Left kidney (tissue), 8 donors: ENCODE results near the gene AXL. TPM values are rescaled to one million over a fixed set of nuclear protein-coding genes. Genes with fewer than 3 reads are reported as not detected.
"Not testable (repeated sequence)": the region's sequence is repeated elsewhere in the genome, so short reads cannot be mapped to it uniquely, and the experiment has no call there.

Source experiments
- DNase-seq: peaks from one replicate; pipeline ENCODE4 v3.0.0-alpha.2; 2013
- long read RNA-seq, 8 donors: transcript quantifications; one replicate each; lab custom pipeline, GENCODE V29; 2026
- polyA plus RNA-seq: library from polyadenylated mRNA; unstranded; fragments of 120-200 nt; gene quantifications from one replicate; pipeline ENCODE4 v1.2.1, GENCODE V29; 2013; ENCODE audit not compliant: insufficient read length

AXL gene
- polyA plus RNA-seq, result 35.4 TPM
- long read RNA-seq, donor 1, full-length matches to known transcripts, result 2 of 32 reads
- long read RNA-seq, donor 1, partial matches to known transcripts, result 30 of 32 reads
- long read RNA-seq, donor 1, other reads (novel, unspliced or antisense), result 0 of 32 reads
- long read RNA-seq, donor 2, full-length matches to known transcripts, result 5 of 14 reads
- long read RNA-seq, donor 2, partial matches to known transcripts, result 9 of 14 reads
- long read RNA-seq, donor 2, other reads (novel, unspliced or antisense), result 0 of 14 reads
- long read RNA-seq, donor 3, full-length matches to known transcripts, result 2 of 21 reads
- long read RNA-seq, donor 3, partial matches to known transcripts, result 19 of 21 reads
- long read RNA-seq, donor 3, other reads (novel, unspliced or antisense), result 0 of 21 reads
- long read RNA-seq, donor 4, partial matches to known transcripts, result 0 of 1 reads
- long read RNA-seq, donor 4, other reads (novel, unspliced or antisense), result 0 of 1 reads
- long read RNA-seq, donor 5, full-length matches to known transcripts, result 2 of 9 reads
- long read RNA-seq, donor 5, partial matches to known transcripts, result 7 of 9 reads
- long read RNA-seq, donor 5, other reads (novel, unspliced or antisense), result 0 of 9 reads
- long read RNA-seq, donor 6, result 0 reads
- long read RNA-seq, donor 7, full-length matches to known transcripts, result 2 of 2 reads
- long read RNA-seq, donor 7, partial matches to known transcripts, result 0 of 2 reads
- long read RNA-seq, donor 7, other reads (novel, unspliced or antisense), result 0 of 2 reads
- long read RNA-seq, donor 8, partial matches to known transcripts, result 31 of 31 reads
- long read RNA-seq, donor 8, other reads (novel, unspliced or antisense), result 0 of 31 reads

DNA sequence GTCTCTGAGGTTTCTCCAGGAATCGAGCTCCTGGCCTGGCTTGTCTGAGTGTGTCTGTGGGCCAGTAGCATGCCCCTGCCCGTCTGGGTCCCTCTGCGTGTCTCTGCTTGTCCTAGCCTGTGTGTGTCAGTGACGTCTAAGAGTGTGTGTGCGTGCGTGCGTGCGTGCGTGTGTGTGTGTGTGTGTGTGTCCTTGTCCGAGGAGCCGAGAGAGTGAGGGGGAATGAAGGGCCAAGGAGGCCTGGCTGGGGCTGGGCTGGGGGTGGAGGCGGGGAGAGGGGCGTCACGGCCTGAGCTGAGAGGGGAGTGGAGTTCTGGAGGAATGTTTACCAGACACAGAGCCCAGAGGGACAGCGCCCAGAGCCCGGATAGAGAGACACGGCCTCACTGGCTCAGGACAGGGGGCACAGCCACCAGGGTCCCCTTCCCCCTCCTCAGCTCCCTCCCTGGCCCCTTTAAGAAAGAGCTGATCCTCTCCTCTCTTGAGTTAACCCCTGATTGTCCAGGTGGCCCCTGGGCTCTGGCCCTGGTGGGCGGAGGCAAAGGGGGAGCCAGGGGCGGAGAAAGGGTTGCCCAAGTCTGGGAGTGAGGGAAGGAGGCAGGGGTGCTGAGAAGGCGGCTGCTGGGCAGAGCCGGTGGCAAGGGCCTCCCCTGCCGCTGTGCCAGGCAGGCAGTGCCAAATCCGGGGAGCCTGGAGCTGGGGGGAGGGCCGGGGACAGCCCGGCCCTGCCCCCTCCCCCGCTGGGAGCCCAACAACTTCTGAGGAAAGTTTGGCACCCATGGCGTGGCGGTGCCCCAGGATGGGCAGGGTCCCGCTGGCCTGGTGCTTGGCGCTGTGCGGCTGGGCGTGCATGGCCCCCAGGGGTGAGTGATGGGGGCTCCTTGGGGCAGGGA lies at the start of gene AXL:
Gene AXL (plus strand): TSS at position 609 of the 893 bp plus-strand sequence. CDS start 170 bp downstream, at position 779.
- peak; percentile 80 for DNase-seq

DNA sequence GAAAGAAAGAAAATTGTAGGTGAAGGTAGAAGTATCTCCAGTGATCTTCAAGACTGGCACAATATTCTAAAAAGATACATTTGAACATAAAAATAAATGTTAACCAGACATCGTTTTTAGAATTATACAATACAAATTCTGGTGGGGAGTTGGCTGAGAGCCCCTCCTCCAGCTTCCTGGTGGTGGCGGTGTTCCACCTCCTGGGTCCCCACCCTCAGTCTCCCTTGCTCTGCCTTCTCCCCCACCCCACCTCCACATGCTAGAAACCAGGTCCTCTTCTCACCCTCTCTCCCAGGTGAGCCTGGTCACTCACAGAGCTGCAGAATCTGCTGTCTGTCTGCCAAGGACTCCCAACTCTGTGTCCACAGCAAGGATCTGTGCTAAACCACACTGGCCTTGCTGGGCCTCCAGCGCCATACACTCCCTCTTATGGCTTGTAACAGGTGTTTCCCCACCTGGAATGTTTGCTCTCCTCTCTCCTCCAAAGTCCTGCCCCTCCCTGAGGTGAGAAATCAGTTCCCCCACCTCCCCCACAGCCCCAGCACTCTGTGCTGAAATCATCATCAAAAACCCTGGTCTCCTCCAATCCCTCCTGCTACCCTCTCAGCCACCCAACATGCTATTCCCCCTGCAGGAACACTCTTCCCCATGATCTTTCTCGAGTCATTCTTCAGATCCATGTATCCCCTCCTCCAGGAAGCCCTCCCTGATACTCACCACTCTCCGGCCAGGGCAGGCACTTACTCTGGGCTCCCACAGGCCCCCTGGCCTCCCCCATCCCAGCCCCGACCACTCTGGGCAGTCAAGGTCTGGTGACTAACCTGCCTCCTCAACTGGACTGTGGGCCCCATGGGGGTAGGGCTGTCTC lies 46.5 kb upstream of the AXL start:
- DNase-seq, result no peak

DNA sequence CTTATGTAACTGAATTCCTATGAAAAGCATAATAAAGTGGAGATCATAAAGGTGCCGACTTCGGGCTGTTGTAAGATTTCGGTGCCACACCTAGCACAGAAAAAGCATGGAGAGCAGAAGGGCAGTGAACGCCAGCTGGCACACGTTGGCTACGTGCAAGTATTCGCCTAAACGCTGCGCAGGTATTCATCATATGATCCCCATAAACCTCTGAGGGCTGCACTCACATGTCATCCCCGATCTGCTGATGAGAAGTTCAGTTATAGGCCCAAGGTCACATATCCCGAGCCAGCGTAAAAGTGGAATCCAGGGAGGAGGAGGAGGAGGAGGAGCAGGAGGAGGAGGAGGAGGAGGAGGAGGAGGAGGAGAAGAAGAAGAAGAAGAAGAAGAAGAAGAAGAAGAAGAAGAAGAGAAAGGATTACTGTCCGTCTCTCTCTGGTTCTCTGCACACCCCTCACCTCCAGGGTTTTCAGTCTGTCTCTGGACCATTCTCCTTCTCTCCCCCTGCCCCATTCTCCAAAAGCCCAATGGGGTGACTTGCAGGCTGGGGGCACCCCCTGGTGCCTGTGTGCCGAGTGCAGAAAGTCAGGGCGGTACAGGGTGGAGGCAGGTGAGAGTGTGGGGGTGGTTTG lies 44.6 kb upstream of the AXL start:
- DNase-seq, result no peak

DNA sequence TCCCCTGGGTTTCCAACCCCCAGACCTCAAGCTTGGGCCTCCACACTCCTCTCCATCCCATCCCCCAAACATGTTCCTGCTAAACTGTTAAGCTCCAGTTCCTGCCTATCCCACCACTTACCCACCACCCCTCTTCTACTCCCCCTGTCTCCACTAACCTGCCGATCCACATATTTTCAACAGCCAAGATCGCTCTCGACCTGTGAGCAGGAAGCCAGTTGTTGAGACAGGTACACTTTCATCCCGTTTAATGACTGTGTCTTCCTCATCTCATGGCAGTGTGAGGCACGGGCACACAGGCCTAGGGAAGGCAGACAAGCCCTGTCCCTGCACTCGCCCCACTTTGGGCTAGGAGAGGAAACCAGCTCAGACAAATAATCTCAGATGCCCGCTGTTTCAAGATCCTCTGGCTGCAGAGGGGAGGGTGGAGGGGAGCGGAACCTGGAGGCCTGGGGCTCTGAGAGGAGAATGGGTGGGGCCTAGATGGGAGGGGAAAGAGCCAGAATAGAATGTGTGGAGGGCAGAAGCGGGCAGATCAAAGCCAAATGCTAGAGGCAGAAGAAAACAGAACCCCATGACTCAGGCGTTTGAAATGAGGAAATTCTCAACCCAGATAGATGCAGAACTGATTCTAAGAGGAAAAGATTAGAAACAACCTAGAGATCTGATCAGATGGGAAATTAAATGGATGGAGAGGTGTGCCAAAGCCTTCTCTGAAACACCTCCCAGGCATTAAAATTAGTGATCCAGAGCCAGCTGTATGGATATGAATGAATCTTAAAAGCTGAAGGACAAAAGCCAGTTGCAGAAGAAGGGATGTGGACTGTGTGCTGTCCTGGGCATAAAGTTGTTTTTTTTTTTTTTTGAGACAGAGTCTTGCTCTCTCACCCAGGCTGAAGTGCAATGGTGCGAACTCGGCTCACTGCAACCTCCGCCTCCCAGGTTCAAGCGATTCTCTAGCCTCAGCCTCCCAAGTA lies 42.9 kb upstream of the AXL start:
- DNase-seq, result peak; percentile 14

DNA sequence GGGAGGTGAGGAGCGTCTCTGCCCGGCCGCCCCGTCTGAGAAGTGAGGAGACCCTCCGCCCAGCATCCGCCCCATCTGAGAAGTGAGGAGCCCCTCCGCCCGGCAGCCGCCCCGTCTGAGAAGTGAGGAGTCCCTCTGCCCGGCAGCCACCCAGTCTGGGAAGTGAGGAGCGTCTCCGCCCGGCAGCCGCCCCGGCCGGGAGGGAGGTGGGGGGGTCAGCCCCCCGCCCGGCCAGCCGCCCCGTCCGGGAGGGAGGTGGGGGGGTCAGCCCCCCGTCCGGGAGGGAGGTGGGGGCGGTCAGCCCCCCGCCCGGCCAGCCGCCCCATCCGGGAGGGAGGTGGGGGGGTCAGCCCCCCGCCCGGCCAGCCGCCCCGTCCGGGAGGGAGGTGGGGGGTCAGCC lies 38.9 kb upstream of the AXL start:
- DNase-seq, result not testable (repeated sequence)

DNA sequence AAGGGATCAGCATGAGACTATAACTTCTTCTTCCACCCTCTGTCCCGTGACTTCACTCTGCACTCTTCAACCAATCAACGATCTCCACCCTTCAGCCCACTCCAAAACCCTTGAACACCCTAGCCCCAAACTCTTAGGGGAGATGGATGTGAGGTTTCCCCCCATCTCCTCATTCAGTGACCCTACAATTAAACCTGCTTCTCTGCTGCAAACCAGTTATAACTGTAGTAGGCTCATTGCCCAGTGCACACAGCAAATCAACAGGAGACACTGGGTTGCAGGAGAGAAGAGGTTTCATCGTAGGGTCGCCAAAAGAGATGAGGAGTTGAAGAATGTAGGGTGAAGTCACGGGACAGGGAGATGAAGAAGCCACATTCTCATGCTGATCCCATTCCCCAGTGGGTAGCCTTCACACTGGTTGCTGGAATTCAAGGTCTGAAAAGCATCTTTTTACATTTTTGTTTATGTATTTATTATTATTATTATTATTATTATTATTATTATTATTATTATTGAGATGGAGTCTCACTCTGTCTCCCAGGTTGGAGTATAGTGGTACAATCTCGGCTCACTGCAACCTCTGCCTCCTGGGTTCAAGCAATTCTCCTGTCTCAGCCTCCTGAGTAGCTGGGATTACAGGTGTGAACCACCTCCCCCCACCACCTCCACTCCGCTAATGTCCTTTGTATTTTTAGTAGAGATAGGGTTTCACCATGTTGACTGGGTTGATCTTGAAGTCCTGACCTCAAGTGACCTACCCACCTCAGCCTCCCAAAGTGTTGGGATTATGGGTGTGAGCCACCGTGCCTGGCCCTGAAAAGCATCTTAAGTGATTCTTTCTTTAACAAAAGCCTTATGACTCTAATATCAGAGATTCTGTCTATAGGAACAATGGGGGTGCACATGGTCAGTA lies 31.8 kb upstream of the AXL start:
- DNase-seq, result no peak

DNA sequence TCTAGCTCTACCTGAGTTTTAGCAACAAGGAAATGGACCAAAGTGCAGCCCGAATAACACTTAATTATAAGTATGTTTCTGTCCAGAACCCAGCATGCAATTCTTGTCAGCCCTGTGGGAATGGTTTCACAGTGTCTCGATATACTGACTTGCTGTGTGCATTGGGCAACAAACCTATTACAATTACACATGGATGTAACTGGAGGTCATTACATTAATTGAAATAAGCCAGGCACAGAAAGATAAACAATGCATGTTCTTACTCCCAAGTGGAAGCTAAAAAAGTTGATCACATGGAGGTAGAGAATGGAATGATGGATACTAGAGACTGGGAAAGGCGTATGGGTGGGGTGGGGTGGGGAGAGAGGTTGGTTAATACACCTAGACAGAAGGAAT lies 31.1 kb upstream of the AXL start:
- DNase-seq, result no peak

DNA sequence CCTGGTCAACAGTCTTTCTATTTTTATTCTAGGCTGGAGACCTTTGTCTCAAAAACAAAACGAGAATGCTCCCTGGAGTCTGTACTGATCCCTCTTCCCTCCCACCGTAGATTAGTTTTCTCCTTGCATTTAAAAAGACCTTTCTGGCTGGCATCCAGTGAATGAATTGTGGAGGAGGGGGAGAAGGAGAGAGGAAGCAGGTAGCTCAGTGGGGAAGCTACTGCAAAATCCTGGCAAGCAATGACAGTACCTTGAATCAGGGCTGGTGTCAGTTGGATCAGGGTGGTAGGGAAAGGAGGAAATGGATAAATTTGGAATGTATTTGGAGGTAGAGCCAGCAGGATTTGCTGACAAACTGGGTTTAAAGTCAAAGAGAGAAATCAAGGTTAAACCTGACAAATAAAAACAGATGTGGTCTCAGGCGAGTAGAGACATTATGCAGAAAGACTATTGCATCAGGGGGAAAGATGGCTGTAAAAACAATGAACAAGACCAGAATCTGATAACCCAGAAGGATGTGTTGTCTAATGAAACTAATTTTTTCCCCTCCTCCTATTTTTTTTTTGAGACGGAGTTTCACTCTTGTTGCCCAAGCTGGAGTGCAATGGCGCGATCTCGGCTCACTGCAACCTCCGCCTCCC lies 29.5 kb upstream of the AXL start:
- no peak for DNase-seq

DNA sequence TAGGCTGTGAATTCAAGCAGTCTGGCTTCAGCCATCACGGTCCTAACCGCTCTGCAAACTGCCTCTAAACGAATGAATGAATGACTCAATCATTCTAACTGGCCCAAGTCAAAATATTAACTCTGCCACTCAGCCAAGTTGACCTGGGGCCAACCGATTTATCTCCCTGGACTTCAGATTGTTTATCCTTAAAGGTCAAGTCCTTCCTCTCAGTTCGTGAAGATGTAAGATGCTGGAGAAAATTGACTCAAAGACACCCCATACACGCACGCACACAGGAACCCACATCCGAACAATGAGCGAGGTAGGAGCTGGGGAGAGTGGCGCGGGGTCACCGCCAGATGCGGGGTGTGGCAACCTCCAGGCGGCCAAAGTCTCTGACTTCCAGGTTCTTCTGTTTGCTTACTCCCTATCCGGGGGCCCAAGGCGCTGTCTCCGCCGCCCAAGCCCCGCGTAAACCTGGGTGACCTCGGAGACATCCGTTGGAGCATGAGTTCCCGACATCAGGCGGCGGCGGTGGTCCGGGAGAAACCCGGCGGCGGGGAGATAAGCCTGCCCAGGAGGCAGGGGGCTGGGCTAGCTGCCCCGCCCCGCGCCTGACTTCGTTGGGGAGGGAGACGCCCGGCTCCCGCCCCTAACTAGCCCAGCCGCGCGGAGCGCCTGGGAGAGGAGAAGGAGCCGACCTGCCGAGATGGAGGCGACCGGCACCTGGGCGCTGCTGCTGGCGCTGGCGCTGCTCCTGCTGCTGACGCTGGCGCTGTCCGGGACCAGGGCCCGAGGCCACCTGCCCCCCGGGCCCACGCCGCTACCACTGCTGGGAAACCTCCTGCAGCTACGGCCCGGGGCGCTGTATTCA lies 26.2 kb upstream of the AXL start, which contains the start of gene CYP2S1:
Gene CYP2S1 (plus strand): TSS at position 646 of the 856 bp plus-strand sequence. CDS start 46 bp downstream, at position 692.
- no peak for DNase-seq

DNA sequence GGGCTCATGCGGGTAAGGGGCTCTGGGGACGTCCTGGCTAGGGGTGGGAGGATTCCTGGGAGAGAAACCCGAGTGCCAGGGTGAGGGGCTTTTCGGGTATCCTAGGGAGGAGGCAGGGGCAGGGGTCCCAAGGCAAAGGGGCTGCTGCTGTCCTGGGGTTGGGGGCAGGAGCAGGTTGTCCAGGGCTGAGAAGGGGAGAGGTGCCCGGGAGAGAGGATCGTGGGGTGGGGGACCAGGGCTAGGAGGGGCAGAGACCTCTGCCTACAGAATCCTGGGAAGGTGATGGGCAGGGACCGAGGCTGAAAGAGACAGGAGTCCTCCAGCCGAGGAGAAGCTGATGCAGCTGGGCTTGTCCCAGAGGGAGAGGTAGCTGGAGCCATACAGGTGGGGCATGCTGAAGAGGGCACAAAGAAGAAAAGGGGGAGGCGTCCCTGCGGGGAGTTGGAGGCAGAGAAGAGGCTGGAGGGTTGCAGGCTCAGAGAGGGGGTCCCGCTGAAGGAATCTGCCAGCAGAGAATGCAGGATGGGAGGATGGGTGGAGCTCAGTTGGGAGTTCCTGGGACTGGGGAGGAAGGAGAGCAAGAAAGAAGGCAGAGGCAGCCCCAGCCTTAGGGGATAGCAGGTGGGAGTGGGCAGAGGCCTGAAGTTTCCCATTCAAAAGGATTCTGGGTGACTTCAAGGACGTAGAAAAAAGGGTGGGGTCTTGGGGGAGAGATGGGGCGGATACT lies 25.4 kb upstream of the AXL start:
- DNase-seq, result no peak

DNA sequence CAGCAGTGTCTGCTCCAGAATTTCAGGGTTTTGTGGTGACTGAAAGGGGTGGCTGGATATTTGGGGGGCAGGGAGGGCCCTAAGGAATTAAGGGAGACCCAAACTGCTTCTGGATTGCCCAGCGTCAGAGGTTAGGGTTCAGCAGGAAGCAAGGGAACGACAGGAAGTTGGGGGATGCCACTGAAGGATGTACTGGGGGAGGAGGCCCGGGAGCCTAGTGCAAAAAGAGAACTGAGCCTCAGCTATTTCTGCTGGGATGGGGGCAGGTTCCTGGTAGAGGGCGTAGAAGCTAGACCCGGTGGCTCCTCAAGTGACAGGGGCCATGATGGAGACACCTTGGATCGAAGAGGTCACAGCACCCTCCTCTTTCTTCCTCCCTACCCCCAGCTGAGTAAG lies 24.9 kb upstream of the AXL start:
- DNase-seq, result no peak

DNA sequence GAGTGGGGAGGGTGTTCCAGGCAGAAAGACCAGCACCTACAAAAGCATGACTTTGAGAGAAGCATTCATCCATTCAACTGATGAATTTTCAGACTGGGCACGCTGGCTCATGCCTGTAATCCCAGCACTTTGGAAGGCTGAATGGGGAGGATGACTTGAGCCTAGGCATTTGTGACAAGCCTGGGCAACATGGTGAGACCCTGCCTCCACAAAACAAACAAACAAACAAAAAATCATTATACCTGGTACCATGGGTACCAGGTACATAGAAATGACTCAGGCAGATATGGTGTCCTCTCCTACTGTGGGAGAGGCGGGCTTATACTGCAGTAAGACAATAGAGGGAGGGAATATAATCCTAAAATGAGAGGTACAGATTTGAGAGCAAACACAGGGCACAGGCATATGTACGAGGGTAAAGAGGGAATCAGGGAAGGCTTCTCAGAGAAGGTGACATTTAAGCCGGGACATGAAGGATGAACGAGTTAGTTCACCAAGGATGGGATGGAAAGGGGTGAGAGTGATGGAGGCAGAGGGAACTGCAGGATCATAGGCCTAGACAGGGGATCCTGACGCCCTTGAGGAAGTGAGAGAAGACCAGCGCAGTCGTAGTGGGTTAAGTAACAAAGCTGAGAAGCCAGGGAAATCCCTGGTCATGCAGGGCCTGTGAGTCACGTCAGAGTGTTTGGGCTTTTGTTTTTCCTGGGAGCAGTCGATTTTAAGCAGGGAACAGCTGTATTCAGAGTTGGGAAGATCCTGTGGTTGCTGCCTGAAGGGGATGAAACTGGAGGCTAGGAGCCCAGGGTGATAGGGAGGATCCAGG lies 23.1 kb upstream of the AXL start:
- no peak for DNase-seq

DNA sequence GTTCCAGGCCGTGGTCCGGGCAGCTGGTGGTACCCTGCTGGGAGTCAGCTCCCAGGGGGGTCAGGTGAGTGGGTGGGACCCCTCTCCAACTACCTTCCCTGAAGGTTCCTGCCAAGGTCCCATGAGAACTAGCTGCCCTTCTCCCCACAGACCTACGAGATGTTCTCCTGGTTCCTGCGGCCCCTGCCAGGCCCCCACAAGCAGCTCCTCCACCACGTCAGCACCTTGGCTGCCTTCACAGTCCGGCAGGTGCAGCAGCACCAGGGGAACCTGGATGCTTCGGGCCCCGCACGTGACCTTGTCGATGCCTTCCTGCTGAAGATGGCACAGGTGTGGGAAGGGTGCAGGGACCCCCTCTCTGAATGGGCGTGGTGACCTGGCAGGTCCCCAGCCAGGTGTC lies 20.5 kb upstream of the AXL start:
- no peak for DNase-seq

DNA sequence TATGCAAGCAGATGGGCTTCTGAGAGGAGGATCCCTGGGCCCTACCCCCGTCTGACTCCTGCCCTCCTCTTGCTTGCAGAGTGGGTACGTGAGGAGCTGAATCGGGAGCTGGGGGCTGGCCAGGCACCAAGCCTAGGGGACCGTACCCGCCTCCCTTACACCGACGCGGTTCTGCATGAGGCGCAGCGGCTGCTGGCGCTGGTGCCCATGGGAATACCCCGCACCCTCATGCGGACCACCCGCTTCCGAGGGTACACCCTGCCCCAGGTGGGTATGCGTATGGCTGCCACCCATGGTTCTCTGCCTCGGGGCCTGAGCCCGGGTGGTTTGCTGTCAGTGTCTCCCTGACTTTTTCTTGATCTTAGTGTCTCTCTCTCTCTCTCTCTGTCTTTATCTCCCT lies 15.7 kb upstream of the AXL start:
- no peak for DNase-seq

DNA sequence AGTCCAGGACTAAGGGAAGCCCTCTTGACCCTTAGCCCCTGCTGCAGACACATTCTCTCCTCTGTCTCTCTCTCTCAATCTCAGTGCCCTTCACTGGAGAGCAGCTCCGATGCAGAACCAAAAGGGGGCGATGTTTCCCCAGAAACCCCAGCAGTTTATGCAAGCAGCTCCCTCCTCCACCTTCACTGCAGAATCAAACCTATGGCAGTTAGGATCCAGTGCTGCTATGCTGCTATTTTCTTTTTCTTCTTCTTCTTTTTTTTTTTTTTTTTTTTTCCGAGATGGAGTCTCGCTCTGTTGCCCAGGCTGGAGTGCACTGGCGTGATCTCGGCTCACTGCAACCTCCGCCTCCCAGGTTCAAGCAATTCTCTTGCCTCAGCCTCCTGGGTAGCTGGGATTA lies 14.7 kb upstream of the AXL start:
- peak; percentile 82 for DNase-seq
